NCI-H82 (cell line): ENCODE data around the gene LGR6.
"Not testable (repeated sequence)": the region's sequence is repeated elsewhere in the genome, so short reads cannot be mapped to it uniquely, and the experiment has no call there.

Experiments
- DNase-seq: peaks from one replicate; lab custom pipeline; 2025; lab: John Stamatoyannopoulos, UW

The LGR6 gene

GRCh38 chr1:202240226-202240625, 46.6 kb downstream of the LGR6 start:
- DNase-seq = not testable (repeated sequence)

DNA sequence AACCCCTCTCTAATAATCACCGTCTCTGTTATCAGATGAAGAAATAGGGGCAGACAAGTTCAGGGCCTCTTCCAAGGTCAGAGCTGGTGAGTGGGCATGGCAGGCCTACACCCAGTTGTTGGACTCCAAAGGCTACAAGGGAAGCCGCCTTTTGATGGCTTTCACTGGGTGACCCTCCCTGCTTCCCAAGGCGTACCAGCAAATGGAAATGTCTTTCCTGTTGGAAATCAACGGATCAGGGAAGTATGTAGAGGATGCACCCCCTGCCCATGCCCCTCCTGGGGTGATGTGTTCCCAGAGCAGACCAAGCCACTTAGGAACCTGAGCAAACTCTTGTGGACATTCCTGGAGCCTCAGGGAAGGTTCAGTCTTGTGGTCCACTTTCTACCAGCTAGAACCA, 47.4 kb downstream of the LGR6 start:
- DNase-seq = no peak

- no peak for DNase-seq
Measured at GRCh38 chr1:202241376-202242079, 47.9 kb downstream of the LGR6 start.

GRCh38 chr1:202242080-202242419, 48.5 kb downstream of the LGR6 start:
- no peak for DNase-seq

GRCh38 chr1:202243006-202243405, 49.4 kb downstream of the LGR6 start:
- DNase-seq = no peak

GRCh38 chr1:202244841-202245261, 51.3 kb downstream of the LGR6 start:
- DNase-seq = no peak

- no peak for DNase-seq
Measured at GRCh38 chr1:202245391-202245790, 51.8 kb downstream of the LGR6 start.

DNA sequence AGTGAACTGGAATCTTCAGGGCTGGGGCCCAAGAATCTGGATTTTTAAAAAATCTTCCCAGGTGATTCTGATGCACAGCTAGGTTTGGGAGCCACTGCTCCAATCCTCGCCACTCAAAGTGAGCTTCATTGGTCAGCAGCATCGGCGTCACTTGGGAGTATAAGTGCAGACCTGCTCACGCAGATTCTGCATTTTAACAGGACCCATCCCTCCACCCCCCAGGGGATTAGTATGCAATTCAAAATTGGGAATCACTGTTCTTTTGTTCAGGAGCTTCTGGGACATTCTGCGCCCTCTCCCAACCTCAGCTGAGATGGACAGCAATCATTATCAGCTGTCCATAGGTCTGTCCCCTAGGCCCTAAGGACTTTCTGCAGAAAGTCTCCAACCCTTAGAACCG, 53.5 kb downstream of the LGR6 start:
- no peak for DNase-seq

GRCh38 chr1:202247837-202248795, 54.5 kb downstream of the LGR6 start:
- no peak for DNase-seq

DNA sequence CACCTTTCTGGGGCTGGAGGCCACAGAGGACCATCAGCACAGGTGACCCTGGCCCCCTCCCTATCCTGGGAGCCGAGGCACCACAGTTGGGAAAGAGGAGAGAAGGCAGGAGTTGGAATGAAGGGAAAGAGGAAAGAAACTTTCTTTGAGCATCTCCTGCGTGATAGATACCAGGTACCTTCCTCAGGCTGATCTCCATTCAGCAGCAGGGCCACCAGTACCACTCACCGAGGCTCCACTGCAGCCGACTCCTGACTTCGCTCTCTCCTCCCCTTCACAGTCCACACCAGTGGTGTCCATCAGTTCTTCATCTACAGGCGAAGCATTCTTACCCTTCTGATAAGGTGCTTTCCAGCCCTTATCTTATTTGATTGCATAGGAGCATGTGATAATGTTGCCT, 55.3 kb downstream of the LGR6 start:
- no peak for DNase-seq

GRCh38 chr1:202249436-202249835, 55.8 kb downstream of the LGR6 start:
- no peak for DNase-seq

DNA sequence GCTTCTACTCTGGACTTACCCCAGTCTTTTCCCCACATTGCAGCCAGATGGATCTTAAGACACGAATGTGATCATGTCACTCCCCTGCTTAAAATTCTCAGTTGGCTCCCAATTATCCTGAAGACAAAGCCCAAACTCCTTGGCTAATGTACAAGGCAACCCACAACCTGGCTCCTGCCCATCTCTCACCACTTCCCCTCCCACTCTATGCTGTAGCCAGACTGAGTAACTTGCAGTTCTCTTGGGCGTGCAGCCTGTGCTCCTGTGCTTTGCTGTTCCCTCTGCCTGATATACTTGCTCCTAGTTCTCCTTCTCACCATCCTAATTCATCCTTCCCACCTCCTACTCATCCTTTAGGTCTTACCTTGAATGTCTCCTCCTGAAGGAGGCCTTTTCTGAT, 56.2 kb downstream of the LGR6 start:
- no peak for DNase-seq

DNA sequence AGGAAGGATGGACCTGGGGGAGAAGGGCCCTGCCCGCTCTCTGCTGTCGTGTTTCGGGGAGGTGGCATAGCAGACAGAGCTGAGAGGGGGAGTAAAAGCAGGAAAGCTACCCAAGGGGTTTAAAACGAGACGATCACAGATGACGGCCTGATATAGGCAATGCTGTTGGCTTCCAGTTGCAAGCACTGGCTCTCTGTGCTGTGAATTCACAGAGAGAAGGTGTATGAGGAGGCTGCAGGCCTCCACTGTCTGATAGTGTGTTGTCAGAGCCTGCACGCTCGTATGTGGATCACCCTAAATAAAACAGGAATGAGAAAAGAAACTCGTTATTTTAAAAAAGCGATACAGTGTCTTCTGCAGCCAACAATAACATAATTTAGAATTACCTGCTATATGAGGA, 57.4 kb downstream of the LGR6 start:
- no peak for DNase-seq

DNA sequence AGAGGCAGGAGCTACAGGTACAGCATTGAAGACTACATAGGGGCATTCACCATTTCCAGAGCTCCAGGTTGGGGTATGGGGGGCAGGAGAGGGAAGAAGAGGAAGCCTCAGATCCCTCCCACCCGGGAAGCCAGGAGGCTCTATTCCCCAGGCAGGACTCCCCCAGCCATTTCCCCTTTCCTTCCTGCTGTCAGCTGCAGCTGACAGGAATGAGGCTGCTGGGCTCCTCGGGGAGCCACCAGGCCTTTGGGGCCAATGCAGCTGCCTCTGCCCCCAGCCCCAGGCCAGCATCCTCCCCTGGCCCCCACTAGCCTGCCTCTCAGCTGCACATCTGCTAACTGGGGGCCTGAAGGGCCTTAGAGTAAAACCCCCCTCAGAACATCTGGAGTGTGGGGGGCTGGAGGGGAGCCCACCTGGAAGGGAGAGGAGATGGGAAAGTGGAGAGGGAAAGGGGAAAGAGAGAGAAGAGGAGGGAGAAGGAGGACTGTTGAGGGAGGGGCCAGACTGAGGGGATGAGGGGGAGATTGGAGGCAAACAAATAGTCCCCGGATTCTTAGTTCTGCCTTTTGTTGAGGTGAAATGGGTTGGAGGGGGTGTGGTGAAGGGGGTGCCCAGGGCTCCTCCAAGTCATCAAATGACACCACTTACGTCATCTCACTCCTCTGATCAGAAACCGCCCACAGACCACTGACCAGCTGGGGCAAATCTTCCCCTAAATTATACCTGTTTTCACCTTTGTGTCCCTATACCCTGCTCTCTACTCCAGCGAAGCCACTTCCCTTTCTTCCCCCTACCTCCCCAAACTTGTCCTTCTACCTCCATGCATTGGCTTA, 58.0 kb downstream of the LGR6 start:
- no peak for DNase-seq

GRCh38 chr1:202252271-202252670, 58.7 kb downstream of the LGR6 start:
- DNase-seq = no peak

GRCh38 chr1:202254454-202255252, 61.1 kb downstream of the LGR6 start:
- no peak for DNase-seq

DNA sequence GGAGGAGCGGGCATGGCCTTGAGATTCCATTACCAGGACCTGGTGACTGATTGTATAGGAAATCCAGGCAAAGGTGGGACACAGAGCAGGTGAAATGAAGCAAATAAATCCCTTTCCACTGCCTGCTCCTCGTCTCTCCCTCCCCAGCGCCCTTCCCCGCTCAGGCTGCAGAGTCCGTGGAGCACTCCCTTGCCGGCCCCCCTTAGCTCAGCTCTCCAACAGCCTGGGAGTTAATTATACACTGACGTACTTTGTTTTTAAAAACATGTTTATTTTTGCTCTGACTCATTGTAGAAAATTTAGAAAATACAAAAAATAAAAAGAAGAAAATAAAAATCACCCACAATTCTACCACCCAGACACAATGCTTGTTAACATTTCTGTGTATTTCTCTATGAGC, 61.7 kb downstream of the LGR6 start:
- DNase-seq = no peak

GRCh38 chr1:202259705-202260104, 66.1 kb downstream of the LGR6 start:
- DNase-seq = no peak

DNA sequence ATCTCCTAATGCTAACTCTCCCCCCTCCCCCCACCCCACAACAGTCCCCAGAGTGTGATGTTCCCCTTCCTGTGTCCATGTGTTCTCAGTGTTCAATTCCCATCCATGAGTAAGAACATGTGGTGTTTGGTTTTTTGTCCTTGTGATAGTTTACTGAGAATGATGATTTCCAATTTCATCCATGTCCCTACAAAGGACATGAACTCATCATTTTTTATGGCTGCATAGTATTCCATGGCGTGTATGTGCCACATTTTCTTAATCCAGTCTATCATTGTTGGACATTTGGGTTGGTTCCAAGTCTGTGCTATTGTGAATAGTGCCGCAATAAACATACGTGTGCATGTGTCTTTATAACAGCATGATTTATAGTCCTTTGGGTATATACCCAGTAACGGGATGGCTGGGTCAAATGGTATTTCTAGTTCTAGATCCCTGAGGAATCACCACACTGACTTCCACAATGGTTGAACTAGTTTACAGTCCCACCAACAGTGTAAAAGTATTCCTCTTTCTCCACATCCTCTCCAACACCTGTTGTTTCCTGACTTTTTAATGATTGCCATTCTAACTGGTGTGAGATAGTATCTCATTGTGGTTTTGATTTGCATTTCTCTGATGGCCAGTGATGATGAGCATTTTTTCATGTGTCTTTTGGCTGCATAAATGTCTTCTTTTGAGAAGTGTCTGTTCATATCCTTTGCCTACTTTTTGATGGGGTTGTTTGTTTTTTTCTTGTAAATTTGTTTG, 67.8 kb downstream of the LGR6 start:
- DNase-seq = not testable (repeated sequence)

DNA sequence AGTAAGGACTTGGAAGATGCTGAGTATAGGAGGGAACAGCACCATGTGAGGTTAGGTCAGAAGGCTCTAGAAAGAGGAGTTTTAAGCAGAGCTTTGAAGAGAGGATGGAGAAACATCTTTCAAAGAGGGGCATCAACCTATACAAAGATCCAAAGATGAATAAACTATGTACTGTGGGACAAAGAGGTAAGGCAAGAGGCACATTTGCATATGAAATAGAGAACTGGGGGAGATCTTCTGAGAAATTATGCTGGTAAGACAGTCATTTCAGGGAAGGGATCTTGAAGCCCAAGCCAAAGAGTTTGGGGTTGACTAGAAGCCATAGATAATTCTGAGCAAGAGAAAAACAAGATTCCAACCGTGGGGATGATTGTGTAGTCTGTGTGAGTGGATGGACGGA, 70.0 kb downstream of the LGR6 start:
- no peak for DNase-seq

GRCh38 chr1:202264300-202264699, 70.7 kb downstream of the LGR6 start:
- DNase-seq = no peak
